ENCODE data around the gene COP1.

GRCh38 chr1:176142973-176143372 is 64.1 kb downstream of the COP1 start:
- no peak for TF ChIP-seq EZH2 (IDR thresholded peaks at IDR 0.05)
- no peak for TF ChIP-seq POLR2AphosphoS5 (IDR thresholded peaks at IDR 0.05; ENCODE audit: borderline replicate concordance, low read depth, low read length)
- no peak for TF ChIP-seq FOXP2 (optimal IDR thresholded peaks at IDR 0.05; ENCODE audit: control extremely low read depth, extremely low read length, insufficient read depth)

Data from SK-N-MC (cell line).